DMS153 treated with DMSO at 0.1 percent for 48 hours (cell line): ENCODE measurements around the gene SAP25.

Experiments
- DNase-seq: peaks from one replicate; lab custom pipeline; 2025; ENCODE audit not compliant: unreplicated experiment; lab: John Stamatoyannopoulos, UW

The SAP25 gene

DNA sequence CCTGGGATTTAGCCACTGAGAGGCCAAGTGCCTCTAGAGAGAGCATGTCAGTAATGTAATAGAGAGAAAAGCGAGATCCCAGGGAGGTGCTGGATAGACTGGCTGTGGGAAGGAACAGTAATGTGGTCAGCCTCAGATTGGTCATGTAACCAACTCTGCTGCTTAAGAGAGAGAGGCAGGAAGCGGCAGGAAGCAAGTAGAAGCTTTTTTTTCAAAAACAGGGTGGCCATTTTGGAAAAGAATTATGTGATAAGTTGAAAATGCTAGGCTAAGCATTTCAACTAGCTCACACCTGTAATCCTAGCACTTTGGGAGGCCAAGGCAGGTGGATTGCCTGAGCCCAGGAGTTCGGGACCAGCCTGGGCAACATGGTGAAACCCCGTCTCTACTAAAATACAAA, 24.7 kb upstream of the SAP25 start:
- no peak for DNase-seq

DNA sequence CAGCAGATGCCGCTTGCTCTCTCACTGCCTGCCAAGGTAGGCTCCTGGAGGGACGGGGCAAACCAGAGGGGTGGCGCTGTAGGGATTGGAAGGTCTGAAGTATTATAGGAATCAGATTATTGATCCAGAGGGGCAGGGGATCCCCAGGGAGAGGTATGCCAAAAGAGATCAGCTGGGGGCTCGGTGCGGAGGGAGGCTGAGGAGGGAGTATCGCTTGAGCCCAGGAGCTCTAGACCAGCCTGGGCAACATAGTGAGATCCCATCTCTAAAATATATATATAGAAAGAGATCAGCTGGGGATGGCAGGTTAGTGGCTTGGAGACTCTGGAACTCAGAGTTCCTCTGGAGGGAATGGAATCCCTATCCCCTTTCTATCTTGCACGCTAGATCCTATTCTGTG, 21.5 kb upstream of the SAP25 start:
- DNase-seq: no peak

DNA sequence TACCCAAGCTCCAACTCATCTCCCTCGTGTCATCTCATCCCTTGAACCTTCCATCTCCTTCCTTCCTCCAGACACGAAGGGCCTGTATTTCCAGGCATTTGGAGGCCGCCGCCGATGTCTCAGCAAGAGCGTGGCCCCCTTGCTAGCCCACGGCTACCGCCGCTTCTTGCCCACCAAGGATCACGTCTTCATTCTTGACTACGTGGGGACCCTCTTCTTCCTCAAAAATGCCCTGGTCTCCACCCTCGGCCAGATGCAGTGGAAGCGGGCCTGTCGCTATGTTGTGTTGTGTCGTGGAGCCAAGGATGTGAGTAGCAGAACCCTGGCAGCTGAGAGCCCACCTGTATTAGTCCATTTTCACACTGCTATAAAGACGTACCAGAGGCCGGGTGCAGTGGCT, 17.9 kb upstream of the SAP25 start:
- no peak for DNase-seq

DNA sequence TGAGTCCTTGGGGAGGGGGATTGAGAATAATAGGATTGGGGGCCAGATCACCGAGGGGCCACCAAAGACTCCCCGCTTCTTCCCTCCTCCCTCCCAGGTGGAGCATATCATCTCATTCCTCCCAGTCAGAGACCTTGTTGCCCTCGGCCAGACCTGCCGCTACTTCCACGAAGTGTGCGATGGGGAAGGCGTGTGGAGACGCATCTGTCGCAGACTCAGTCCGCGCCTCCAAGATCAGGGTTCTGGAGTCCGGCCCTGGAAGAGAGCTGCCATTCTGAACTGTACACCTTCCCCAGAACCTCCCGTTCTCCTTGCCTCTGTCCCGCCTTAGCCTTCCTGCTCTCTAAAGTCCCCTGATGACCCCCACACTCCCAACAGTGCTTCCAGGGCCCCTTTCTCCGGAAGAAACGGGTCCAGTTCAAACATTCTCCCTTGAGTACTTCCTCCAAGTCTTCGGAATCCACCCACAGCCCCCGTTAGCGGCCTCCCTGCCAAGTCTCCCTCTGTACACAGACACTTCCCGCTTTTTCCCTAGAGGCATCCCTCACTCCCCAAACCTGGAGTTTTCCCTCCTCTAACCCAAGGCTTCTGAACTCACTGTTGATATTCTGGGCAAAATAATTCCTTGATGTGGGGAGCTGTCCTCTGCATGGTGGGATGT, 16.5 kb upstream of the SAP25 start:
- no peak for DNase-seq

DNA sequence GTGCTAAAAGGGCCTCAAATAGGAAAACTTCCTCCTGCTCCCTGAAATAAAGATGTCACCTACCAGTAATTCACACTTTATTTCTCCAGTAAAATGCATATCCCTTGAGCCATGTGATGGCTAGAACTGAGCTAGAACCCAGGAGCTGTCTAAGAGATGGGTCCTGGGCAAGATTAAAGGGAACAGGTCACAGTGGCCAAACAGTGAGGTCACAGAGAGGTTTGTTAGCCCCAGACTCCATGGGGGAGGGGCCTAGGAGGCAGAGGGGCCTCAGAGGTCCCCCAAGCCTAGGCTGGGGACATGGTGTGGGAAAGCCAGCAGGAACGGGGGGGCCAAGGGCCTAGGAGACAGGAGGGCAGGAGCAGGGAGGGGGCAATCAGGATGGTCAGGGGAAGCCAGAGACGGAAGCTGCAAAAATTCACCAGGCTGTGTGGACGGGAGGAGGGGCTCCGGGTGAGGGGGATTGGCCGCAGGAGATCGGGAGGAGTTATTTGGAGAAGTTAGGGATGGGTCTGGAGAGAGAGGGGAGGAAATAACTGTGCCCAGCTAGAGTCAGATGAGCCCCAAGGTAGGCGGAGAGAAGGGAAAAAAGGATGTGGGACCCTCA, 15.7 kb upstream of the SAP25 start:
- no peak for DNase-seq

DNA sequence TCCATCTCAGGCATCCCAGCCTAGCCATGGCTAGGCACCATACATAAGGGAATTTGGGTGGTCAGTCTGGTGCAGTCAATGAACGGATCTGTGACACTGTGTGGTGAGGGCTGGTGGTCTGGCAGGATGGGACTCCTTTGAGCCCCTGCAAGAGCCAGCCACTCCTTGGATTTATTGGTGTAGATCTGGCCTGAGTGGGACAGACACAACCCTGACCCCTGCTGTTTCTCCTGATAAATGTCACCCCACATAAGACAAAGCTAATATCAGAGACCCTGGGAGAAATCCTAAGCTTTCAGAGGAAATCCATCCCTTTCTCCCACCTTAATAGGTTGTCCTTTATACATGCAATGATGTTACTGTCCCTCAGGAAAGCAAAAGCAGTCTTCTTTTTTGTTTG, 14.7 kb upstream of the SAP25 start:
- no peak for DNase-seq

GRCh38 chr7:100586266-100587025, 12.7 kb upstream of the SAP25 start, which contains the start of gene FBXO24:
Gene FBXO24, plus strand, starts transcription at chr7:100586328. Its CDS starts 298 bp downstream, at chr7:100586626.
- DNase-seq: peak; percentile 98

DNA sequence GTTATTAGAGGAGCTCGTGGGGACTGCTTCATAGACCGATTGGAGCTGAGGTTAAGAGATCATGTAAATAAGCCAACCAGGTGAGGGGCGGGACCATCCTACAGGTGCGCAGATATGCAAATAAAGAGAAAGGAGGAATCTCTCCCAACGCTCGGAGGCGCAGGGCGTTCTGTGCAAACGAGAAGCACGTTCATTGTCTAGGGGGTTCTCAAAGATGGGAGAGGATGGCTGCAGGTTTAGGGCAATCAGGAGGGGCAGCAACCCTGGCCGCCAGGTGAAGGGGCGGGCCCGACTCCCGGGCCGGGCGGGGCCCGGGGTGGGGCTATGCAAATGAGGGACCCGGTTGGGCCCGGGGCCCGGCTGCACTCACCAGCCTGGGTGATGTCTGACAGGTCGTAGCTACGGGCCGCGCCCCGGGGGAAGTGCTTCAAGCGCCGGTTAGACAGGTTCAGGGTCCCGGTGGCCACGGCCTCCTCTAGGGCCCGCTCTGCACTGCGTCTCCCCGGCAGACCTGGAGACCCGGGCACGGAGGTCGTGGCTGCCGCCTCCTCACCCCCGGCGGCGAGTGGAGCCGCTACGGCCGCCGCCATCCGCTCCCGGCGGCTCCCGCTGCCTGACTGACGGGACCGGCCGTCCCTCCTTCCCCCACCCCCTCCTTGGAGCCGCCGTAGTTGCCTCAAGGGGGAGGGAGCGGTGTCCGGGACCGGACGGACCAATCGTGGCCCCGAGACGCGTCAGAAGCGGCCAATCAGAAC, 12.0 kb upstream of the SAP25 start, which contains the start of gene LRCH4:
Gene LRCH4 (minus strand): TSS at position 619 of the 755 bp plus-strand sequence. CDS start 29 bp downstream, at position 590.
- DNase-seq: no peak

- no peak for DNase-seq
Observed at GRCh38 chr7:100584683-100585510, 11.2 kb upstream of the SAP25 start.

DNA sequence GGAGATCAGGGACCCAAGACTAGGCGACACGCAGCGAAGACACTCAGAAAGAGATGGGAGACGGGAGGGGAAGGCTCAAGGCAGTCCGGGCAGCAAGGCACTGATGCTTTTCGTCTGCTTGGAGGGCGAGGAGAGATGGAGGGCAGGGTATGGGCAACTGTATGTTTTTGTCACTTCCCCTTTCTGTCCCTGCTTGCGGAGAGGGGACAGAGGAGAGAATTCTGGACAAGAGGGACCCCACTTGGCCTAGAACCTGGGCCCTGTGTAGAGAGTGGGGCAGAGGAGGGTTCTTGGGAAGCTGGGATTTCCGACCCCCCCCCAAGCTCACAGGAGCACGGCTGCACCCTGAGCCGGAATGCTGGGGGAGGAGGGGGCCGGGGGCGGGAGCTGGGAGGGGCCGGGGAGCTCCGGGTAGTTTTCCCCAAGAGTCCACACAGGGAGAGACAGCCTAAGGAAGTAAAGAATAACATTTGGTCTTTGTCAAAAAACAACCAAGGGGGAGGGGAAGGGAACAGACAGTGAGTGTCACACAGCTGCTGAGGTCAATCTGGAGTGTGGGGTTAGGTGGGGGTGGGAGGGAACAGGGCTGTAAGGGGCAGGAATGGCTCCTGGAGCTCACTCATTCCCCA, 10.5 kb upstream of the SAP25 start:
- no peak for DNase-seq

- DNase-seq: no peak
Observed at GRCh38 chr7:100583132-100584053, 9.7 kb upstream of the SAP25 start.

DNA sequence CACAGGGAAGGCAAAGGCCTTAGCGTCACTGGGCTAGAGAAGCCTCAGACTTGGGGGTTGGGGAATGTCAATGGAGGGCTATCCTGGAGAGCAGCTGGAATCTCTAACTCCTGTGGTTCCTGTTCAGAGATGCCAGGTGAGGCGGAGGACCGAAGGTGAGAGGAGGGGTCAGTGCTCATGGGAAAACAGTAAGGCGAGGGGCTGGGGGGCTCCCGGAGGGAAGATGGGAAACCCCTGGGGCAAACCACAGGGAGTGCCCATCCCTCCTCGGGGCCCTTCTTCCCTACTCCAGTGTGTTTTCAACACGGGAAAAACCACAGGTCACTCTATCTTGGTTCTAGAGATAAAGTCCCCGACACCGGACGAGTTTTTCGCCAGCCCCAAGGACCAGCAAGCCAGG, 8.9 kb upstream of the SAP25 start:
- no peak for DNase-seq

DNA sequence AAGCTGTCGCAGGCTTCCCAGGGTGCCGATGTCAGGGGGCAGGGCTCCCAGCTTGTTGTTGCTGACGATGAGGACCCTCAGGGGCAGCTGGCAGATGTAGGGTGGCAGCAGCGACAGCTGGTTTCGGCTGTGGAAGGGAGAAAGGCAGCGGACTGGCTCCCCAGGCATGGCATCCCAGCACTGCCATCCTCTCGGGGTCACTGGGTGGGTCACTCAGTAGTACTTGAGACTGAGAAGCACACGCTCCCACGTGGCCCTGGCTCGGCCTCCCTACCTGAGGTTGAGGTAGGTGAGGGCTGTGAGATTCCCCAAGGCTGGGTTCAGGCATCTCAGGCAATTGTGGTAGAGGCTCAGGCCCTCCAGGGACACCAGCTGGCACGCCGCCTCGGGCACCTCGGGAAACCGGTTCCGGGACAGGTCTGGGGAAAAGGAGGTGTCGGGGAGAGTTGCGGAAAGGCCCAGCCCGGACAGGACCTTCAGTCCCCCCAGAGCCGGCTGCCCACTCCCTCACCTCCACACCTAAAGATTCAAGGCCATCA, 8.4 kb upstream of the SAP25 start:
- no peak for DNase-seq

DNA sequence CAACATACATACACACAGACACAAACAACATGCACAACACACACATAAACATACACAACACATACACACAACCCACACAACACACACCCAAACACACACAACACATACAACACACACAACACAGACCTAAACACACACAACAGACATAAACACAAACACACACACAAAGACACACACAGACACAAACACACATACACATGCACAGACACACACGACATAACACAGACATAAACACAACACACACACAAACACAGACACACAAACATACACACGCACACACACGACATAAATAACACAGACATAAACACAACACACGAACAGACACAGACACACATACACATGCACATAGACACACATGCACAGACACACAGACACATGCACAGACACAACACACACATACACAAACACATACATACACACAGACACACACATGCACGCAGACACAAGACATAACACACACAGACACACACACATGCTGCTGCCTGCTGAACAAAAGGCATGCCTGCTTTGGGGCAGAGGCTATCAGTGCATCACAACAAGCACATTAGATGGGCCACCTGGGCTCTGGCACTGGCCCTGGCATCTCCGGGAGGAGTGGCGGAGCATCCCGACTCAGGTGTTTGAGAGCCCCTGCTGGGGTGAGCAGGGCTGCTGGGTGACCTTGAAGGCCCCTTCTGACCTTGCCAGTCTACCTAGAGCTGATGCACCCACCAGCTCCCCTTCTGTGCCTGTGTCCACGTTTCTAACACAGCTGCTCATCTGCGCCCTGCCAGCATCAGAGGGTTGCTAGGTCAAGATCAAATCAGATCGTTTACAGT, 7.0 kb upstream of the SAP25 start:
- DNase-seq: no peak

DNA sequence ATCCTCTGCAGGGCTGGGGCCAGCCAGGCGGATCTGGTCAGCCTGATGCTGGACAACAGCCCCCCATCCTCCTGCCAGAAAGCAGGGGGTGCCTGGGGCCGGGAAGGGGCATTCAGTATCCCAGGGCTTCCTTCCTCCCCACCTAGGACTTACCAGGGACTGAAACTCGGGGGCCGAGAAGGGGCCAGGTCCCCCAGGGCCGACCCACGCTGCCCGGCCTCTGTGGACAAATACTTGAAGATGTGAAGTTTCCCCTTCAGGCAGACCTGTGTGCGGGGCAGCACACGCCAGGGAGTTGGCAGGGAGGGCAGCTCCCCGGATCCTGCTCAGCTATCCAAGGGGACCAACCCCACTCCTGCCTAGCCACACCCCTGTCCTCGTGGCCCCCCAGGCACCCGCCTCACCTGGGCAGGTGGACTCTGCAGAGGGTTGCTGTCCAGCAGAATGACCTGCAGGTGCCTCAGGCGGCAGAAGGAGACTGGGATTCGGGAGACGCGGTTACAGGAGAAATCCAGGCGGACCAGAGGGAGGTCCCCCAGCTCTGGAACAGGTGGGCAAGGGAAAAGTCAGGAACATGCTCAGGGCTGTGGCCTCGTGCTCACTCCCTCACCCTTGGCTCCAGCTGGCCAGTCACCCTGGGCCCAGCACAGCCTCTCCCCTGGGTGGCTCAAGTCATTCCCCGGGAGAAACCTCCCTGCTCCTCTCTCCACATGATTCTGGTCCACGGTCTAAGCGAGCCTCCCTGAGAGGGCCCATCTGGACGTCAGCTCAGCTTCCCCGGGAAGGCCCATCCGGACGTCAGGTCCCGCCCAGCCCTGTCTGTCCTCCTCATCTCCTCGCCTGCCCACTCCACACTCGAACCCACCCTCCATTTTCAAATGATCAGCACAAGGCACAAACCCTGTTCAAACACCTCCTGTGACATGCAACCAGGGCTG, 4.8 kb upstream of the SAP25 start:
- no peak for DNase-seq

DNA sequence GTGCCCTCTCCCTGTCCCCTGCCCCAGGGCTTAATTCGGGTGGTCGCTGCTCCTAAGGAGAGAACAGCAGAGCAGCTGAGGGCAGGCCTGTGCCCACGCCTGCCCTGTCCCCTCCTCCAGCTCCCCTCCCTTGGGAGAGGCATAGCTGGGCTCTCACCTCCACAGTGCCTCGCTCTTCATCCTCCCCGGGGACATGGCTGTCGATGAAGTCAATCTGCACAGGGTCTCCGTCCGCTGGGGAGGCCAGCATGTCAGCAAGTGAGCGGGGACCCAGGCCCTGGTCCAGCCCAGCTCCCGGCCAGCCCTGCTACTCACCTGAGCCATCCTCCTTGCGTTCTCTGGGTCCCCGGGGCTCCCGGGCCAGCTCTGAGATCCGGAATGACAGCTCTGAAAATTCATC, 3.8 kb upstream of the SAP25 start:
- no peak for DNase-seq

GRCh38 chr7:100577103-100577502, 3.4 kb upstream of the SAP25 start:
- DNase-seq: no peak
